ENCODE measurements around the gene ANK2.
"Not testable (repeated sequence)": the region's sequence is repeated elsewhere in the genome, so short reads cannot be mapped to it uniquely, and the experiment has no call there.

GRCh38 chr4:113244747-113245146, 195.3 kb downstream of the ANK2 start:
- TF ChIP-seq CTCF (IDR thresholded peaks at IDR 0.05; ENCODE audit: low read depth, low read length); POLR2A (IDR thresholded peaks at IDR 0.05; ENCODE audit: extremely low read depth, insufficient read length); MAX (IDR thresholded peaks at IDR 0.05; ENCODE audit: low read depth, low read length): not testable (repeated sequence)
